Hepatocyte (in vitro differentiated cells): ENCODE measurements around the gene MARCO.

Experiments
- CTCF ChIP-seq: fragments of 200-600 bp; sonication (generic); IDR thresholded peaks from 2 replicates; pipeline ENCODE4 v1.5.1; 2016; ENCODE audit warnings: antibody characterized with exemption, mild to moderate bottlenecking; ENCODE audit not compliant: poor library complexity
- EZH2 ChIP-seq: fragments of 200-600 bp; sonication (generic); IDR thresholded peaks from 2 replicates; pipeline ENCODE4 v1.6.1; 2016; ENCODE audit warnings: antibody characterized with exemption, mild to moderate bottlenecking, borderline replicate concordance
- EZH2phosphoT487 ChIP-seq: fragments of 200-600 bp; sonication (generic); IDR thresholded peaks from one replicate; pipeline ENCODE4 v1.6.1; 2018; ENCODE audit warnings: antibody characterized with exemption, mild to moderate bottlenecking, low read depth, moderate library complexity; ENCODE audit not compliant: unreplicated experiment, severe bottlenecking

- TF ChIP-seq CTCF = no peak
- no peak for TF ChIP-seq EZH2
- TF ChIP-seq EZH2phosphoT487 = no peak
These were observed 40.0 kb downstream of the MARCO start for GRCh38 chr2:118982039-118982438.
